Activated T-cell treated with anti-CD3 and anti-CD28 coated beads for 4 hours (primary cell): ENCODE results near the gene RNU6-8.
A peak's percentile ranks its signal among the peaks of the same experiment; 100 is the strongest.

Experiments used
- DNase-seq: peaks from one replicate; pipeline ENCODE4 v3.0.0-alpha.2; 2020

RNU6-8 gene

GRCh38 chr14:32202998-32203882 lies at the start of gene RNU6-8:
Gene RNU6-8, minus strand, starts transcription at chr14:32203269.
- DNase-seq = peak; percentile 82

- peak; percentile 40 for DNase-seq
Observed at GRCh38 chr14:32252030-32252670, 49.1 kb upstream of the RNU6-8 start.

GRCh38 chr14:32251530-32251929 lies 48.5 kb upstream of the RNU6-8 start:
- no peak for DNase-seq

- DNase-seq = no peak
Observed at GRCh38 chr14:32250681-32251080, 47.6 kb upstream of the RNU6-8 start.

- no peak for DNase-seq
Observed at GRCh38 chr14:32249780-32250179, 46.7 kb upstream of the RNU6-8 start.

GRCh38 chr14:32249371-32249770 lies 46.3 kb upstream of the RNU6-8 start:
- no peak for DNase-seq

- no peak for DNase-seq
Observed at GRCh38 chr14:32246751-32247150, 43.7 kb upstream of the RNU6-8 start.

GRCh38 chr14:32244404-32244803 lies 41.3 kb upstream of the RNU6-8 start:
- no peak for DNase-seq

GRCh38 chr14:32233260-32233659 lies 30.2 kb upstream of the RNU6-8 start:
- DNase-seq = no peak

GRCh38 chr14:32232481-32232880 lies 29.4 kb upstream of the RNU6-8 start:
- DNase-seq = no peak

GRCh38 chr14:32230695-32231280 lies 27.7 kb upstream of the RNU6-8 start:
- DNase-seq = no peak

GRCh38 chr14:32230181-32230580 lies 27.1 kb upstream of the RNU6-8 start:
- DNase-seq = no peak

GRCh38 chr14:32226056-32226455 lies 23.0 kb upstream of the RNU6-8 start:
- no peak for DNase-seq

- no peak for DNase-seq
Observed at GRCh38 chr14:32225378-32225920, 22.4 kb upstream of the RNU6-8 start.

GRCh38 chr14:32224737-32225377 lies 21.8 kb upstream of the RNU6-8 start:
- no peak for DNase-seq

GRCh38 chr14:32217301-32217700 lies 14.2 kb upstream of the RNU6-8 start:
- DNase-seq = no peak

- DNase-seq = no peak
Observed at GRCh38 chr14:32212833-32213232, 9.8 kb upstream of the RNU6-8 start.

GRCh38 chr14:32211068-32211404 lies 8.0 kb upstream of the RNU6-8 start:
- no peak for DNase-seq

GRCh38 chr14:32209471-32209870 lies 6.4 kb upstream of the RNU6-8 start:
- DNase-seq = no peak

GRCh38 chr14:32208490-32208889 lies 5.4 kb upstream of the RNU6-8 start:
- DNase-seq = no peak

GRCh38 chr14:32206552-32206951 lies 3.5 kb upstream of the RNU6-8 start:
- no peak for DNase-seq

- DNase-seq = no peak
Observed at GRCh38 chr14:32205984-32206383, 2.9 kb upstream of the RNU6-8 start.

GRCh38 chr14:32205554-32205953 lies 2.5 kb upstream of the RNU6-8 start:
- DNase-seq = no peak
